A549 (cell line): Measurements from ENCODE around the gene ATL2. TPM values are rescaled to one million over a fixed set of nuclear protein-coding genes. Genes with fewer than 3 reads are reported as not detected.
"Not testable (repeated sequence)": the region's sequence is repeated elsewhere in the genome, so short reads cannot be mapped to it uniquely, and the experiment has no call there.

Source experiments
- ATAC-seq, 2 experiments: fragments of 200-7000 bp in 1 of 2; fragments of >200 bp in 1 of 2; cut with Nextera tagmentation in 1 of 2; cut with Tn5 transposase in 1 of 2; 3 replicates each; pipeline versions ENCODE4 v1.8.0 to v1.9.1; 2018 to 2020; ENCODE audit warnings: mild to moderate bottlenecking in 1 of 2, moderate library complexity in 1 of 2
- CTCF ChIA-PET: fragments of 300-600 bp; sonication (Branson Sonifier 250); formaldehyde crosslinking; extraction: SDS; loops from one replicate; lab custom pipeline; 2021; ENCODE audit warnings: antibody characterized with exemption, inconsistent platforms; lab: Yijun Ruan, JAX
- POLR2A ChIA-PET: fragments of 350-600 bp; formaldehyde crosslinking; extraction: SDS; loops from one replicate; lab custom pipeline; 2021; ENCODE audit warnings: antibody characterized with exemption, inconsistent platforms; lab: Yijun Ruan, JAX
- DNase-seq, 2 experiments: peaks; one replicate each; pipeline versions ENCODE4 v3.0.0 to v3.0.0-alpha.2; 2011 to 2016; ENCODE audit warnings: low read depth in 1 of 2, low spot score in 1 of 2
- FAIRE-seq: peaks from 2 replicates; lab custom pipeline; 2011; peaks lifted over from hg19 to GRCh38; lab: Jason Lieb, UNC
- H3K27ac ChIP-seq, 2 experiments: fragments of >200 bp; sonication (Bioruptor Twin); formaldehyde crosslinking; 3 replicates each; pipeline ENCODE4 v1.5.1; 2016 to 2017
- H3K4me1 ChIP-seq: fragments of >200 bp; sonication (Bioruptor Twin); formaldehyde crosslinking; 3 replicates; pipeline ENCODE4 v1.6.1; 2016
- H3K4me2 ChIP-seq: fragments of >200 bp; sonication (Bioruptor Twin); formaldehyde crosslinking; 3 replicates; pipeline ENCODE4 v1.6.1; 2016
- H3K4me3 ChIP-seq: fragments of >200 bp; sonication (Bioruptor Twin); formaldehyde crosslinking; 3 replicates; pipeline ENCODE4 v1.5.1; 2016
- H3K9me3 ChIP-seq: fragments of >200 bp; sonication (Bioruptor Twin); formaldehyde crosslinking; 3 replicates; pipeline ENCODE4 v1.6.1; 2016
- CBX2 ChIP-seq: fragments of 200-600 bp; sonication (generic); IDR thresholded peaks from 2 replicates; pipeline ENCODE4 v1.6.1; 2016; ENCODE audit warnings: low read depth, mild to moderate bottlenecking, borderline replicate concordance
- CEBPB ChIP-seq, 2 experiments: fragments of >200 bp in 1 of 2; sonication (Bioruptor Twin) in 1 of 2; formaldehyde crosslinking in 1 of 2; IDR thresholded peaks; 2 replicates each; pipeline ENCODE4 v1.6.1; 2012 to 2016
- CHD4 ChIP-seq: fragments of 200-600 bp; sonication (generic); IDR thresholded peaks from 2 replicates; pipeline ENCODE4 v1.6.1; 2016; ENCODE audit warnings: antibody characterized with exemption, mild to moderate bottlenecking, borderline replicate concordance
- E2F6 ChIP-seq: IDR thresholded peaks from 2 replicates; pipeline ENCODE4 v1.6.1; 2012; ENCODE audit warnings: low read depth, borderline replicate concordance
- EHF ChIP-seq: fragments of 250-450 bp; sonication (Bioruptor Pico); IDR thresholded peaks from 2 replicates; pipeline ENCODE4 v1.5.0; 2020; ENCODE audit warnings: mild to moderate bottlenecking
- EP300 ChIP-seq, 2 experiments: fragments of >200 bp; sonication (Bioruptor Twin); formaldehyde crosslinking; IDR thresholded peaks; 2 replicates in 1 of 2; 3 replicates in 1 of 2; pipeline ENCODE4 v1.6.1; 2016 to 2017
- FOSB ChIP-seq: fragments of 250-450 bp; sonication (Bioruptor Pico); IDR thresholded peaks from 2 replicates; pipeline ENCODE4 v1.5.0; 2020; ENCODE audit warnings: mild to moderate bottlenecking, moderate library complexity
- HMGXB4 ChIP-seq: fragments of 250-450 bp; sonication (Bioruptor Pico); IDR thresholded peaks from 2 replicates; pipeline ENCODE4 v1.5.0; 2021; ENCODE audit warnings: mild to moderate bottlenecking, moderate library complexity, borderline replicate concordance
- HOXA7 ChIP-seq: fragments of 250-450 bp; sonication (Bioruptor Pico); IDR thresholded peaks from 2 replicates; pipeline ENCODE4 v1.5.0; 2020; ENCODE audit warnings: mild to moderate bottlenecking, moderate library complexity
- HOXB13 ChIP-seq: fragments of 250-450 bp; sonication (Bioruptor Pico); IDR thresholded peaks from 2 replicates; pipeline ENCODE4 v1.5.0; 2020; ENCODE audit warnings: low read depth, mild to moderate bottlenecking, moderate library complexity
- HOXB5 ChIP-seq: fragments of 250-450 bp; sonication (Bioruptor Pico); IDR thresholded peaks from 2 replicates; pipeline ENCODE4 v1.5.0; 2020; ENCODE audit warnings: mild to moderate bottlenecking, moderate library complexity
- KDM5A ChIP-seq: fragments of 200-600 bp; sonication (generic); IDR thresholded peaks from 2 replicates; pipeline ENCODE4 v1.6.1; 2016; ENCODE audit warnings: antibody characterized with exemption, mild to moderate bottlenecking
- MAFK ChIP-seq: fragments of 450-650 bp; IDR thresholded peaks from 2 replicates; pipeline ENCODE4 v1.6.1; 2014; ENCODE audit not compliant: partially characterized antibody
- RARB ChIP-seq: fragments of 250-450 bp; sonication (Bioruptor Pico); IDR thresholded peaks from 2 replicates; pipeline ENCODE4 v1.8.0; 2021; ENCODE audit warnings: mild to moderate bottlenecking, moderate library complexity
- RCOR1 ChIP-seq: fragments of 150-350 bp; IDR thresholded peaks from 2 replicates; pipeline ENCODE4 v1.6.1; 2014; ENCODE audit warnings: antibody characterized with exemption, low read length, low read depth
- RFX5 ChIP-seq: fragments of 450-650 bp; IDR thresholded peaks from 2 replicates; pipeline ENCODE4 v1.7.1; 2014; ENCODE audit warnings: antibody characterized with exemption, mild to moderate bottlenecking, moderate library complexity
- SREBF2 ChIP-seq: fragments of 450-650 bp; IDR thresholded peaks from 2 replicates; pipeline ENCODE4 v1.6.1; 2014; ENCODE audit warnings: mild to moderate bottlenecking, moderate library complexity
- TFCP2L1 ChIP-seq: fragments of 250-450 bp; sonication (Bioruptor Pico); IDR thresholded peaks from 2 replicates; pipeline ENCODE4 v1.5.0; 2021; ENCODE audit warnings: mild to moderate bottlenecking
- ZNF302 ChIP-seq: fragments of 250-450 bp; sonication (Bioruptor Pico); IDR thresholded peaks from 2 replicates; pipeline ENCODE4 v1.9.0; 2021; ENCODE audit warnings: inconsistent platforms, mild to moderate bottlenecking, moderate library complexity
- WGBS: methylation state at CpG from one replicate; pipeline ENCODE4 v1.1.6; 2017; ENCODE audit errors: missing lambda C conversion rate; 5-methylcytosine and 5-hydroxymethylcytosine counted together
- polyA plus RNA-seq, 4 experiments: library from polyadenylated mRNA; depleted of rRNA in 3 of 4; stranded (reverse); fragments of >200 nt; fragmentation: RNase III in 1 of 4; extraction: RNeasy Plus Mini Kit Qiagen cat#74134 plus additional on column Dnase treatment in 1 of 4; gene quantifications; 2 replicates in 3 of 4; 3 replicates in 1 of 4; pipeline ENCODE4 v1.2.3, GENCODE V29; 2011 to 2017

Gene ATL2
- polyA plus RNA-seq, 2 of the 4 experiments (the other 2 are of a cell fraction): 77.6 to 85.3 TPM

DNA sequence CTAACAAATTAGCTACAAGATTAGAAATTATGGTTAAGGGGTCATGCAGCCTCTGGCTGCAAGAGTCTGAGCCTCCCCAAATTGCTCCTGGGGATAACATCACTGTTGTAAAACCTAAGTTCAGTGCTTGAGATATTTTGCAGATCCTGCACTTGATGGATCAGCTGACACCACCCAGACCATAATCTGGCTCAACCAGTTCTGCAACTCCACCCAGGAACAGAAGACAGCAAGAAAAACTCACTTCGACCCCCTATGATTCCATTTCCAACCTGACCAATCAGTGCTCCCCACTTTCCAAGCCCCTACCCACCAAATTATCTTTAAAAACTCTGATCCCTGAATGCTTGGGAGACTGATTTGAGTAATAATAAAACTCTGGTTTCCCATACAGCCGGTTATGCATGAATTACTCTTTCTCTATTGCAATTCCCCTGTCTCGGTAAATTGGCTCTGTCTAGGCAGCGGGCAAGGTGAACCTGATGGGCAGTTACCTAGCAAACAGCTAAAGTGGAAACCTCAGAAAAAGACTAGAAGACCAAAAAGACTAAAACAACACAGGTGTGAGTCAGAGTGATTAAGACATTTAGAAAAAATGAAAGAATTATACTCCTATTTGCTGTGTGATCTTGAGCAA is 35.3 kb upstream of the ATL2 start:
- H3K27ac ChIP-seq, ATAC-seq, POLR2A ChIA-PET, H3K4me1 ChIP-seq, H3K4me2 ChIP-seq, DNase-seq, H3K4me3 ChIP-seq, CTCF ChIA-PET, FAIRE-seq: not testable (repeated sequence)
- TF ChIP-seq KDM5A: peak; percentile 70
- H3K9me3 ChIP-seq: peaks cover 23% of the 10 kb centered on the region
- 61% methylated on average over 4 of the region's 4 CpGs for WGBS

DNA sequence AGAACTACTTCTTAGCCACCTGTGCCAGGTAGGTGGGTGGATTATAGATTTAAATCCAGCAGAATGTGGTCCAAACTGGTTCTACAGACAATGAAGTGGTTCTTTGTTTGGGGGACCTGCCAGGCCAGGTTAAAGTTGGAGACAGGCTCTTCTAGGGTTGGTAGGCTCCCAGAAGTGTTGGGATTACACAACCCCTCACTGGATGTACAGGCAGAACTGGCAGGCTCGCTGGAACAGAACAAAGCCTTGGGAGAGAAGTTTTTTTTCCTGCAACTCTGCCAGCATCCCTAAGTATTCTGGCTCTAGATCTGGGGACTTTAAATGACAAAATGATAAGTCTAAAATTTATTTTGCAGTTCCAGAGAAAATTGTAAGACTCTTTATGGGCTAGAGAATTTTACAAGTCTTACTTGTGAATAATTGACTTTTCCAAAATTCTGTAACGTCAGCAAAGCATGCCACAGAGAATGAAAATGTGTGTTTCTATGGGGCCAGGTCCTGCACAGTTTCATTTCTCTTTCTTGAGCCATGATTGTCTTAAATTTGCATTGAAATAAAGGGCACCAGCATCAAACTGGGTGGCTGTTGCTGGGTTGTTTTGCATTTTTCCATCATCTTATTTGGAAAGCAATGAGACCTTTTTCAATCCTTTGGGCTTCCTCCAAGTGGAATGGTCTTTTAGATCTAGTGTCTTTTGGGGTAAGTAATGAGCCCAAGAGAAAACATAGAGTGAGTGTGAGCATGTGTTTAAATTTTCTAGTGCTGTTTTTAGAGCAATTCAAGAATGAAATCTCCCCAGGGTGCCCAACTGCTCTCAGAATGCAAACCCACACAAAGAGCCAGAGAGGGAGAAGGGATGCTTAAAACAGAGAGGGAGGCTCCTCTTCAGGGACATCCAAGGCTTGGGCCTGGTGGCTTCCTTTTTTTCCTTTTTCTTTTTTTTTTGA is 32.4 kb upstream of the ATL2 start:
- DNase-seq (no peak), ATAC-seq (peak in 1 of 2 experiments; percentile 13; a peak in 2 of 6 replicates), FAIRE-seq (no peak)
- no peak overlapping the region for H3K4me3 ChIP-seq
- POLR2A ChIA-PET: no interaction called here
- no peak for TF ChIP-seq CHD4
- peak; percentile 56 for TF ChIP-seq MAFK
- no peak overlapping the region for H3K27ac ChIP-seq
- CTCF ChIA-PET: no interaction called here
- H3K9me3 ChIP-seq: peaks cover 23% of the 10 kb centered on the region
- H3K4me2 ChIP-seq: no peak overlapping the region
- WGBS: 27% methylated on average over 2 of the region's 2 CpGs
- no peaks in the 10 kb centered on the region for H3K4me1 ChIP-seq

- CTCF ChIA-PET: interaction anchor here (0.5 to 2.1 kb wide), 5 partner anchors 9 to 1476 kb away, joined by 3 to 5 read pairs (median 3); no protein-coding TSS in a partner anchor
- no peaks in the 10 kb centered on the region for H3K4me1 ChIP-seq
- no peak overlapping the region for H3K4me3 ChIP-seq
- H3K9me3 ChIP-seq: peaks cover 9% of the 10 kb centered on the region; the same call in 2 of the 3 replicates
- H3K4me2 ChIP-seq: no peak overlapping the region
- FAIRE-seq: no peak
- POLR2A ChIA-PET: no interaction called here
- no peak overlapping the region for H3K27ac ChIP-seq
- 51% methylated on average over 4 of the region's 4 CpGs for WGBS
- no peak for DNase-seq
- TF ChIP-seq HMGXB4 (CRISPR knock-in tag) (no peak), EHF (CRISPR knock-in tag) (no peak), E2F6 (no peak)
- ATAC-seq: 0 out of 6 replicates have a peak, but pooled peaks of 1 of the 2 experiments have one; percentile 24
These were observed 30.1 kb upstream of the ATL2 start for GRCh38 chr2:38407111-38407682.

GRCh38 chr2:38406597-38407110 is 29.6 kb upstream of the ATL2 start:
- DNase-seq (no peak), ATAC-seq (no peak)
- 87% methylated on average over 8 of the region's 8 CpGs for WGBS
- H3K4me3 ChIP-seq: no peak overlapping the region
- POLR2A ChIA-PET: no interaction called here
- TF ChIP-seq CEBPB (IDR thresholded peaks at IDR 0.05) (no peak), HOXA7 (no peak), RFX5 (no peak), FOSB (CRISPR knock-in tag) (no peak), HOXB5 (CRISPR knock-in tag) (no peak), SREBF2 (no peak), MAFK (no peak), TFCP2L1 (CRISPR knock-in tag) (no peak), ZNF302 (no peak), RARB (CRISPR knock-in tag) (no peak), RCOR1 (no peak), EP300 (IDR thresholded peaks at IDR 0.05) (no peak), HOXB13 (CRISPR knock-in tag) (no peak), CBX2 (no peak)
- TF ChIP-seq, all 56 proteins: peak for 0
- Histone ChIP-seq H3K27ac (no peak overlapping the region), H3K4me1 (no peaks in the 10 kb centered on the region), H3K4me2 (no peak overlapping the region), H3K9me3 (peaks cover 6% of the 10 kb centered on the region; the same call in 1 of the 3 replicates)
- no peak for FAIRE-seq
- CTCF ChIA-PET: interaction anchor here (0.5 to 2.1 kb wide), 5 partner anchors 12 to 1475 kb away, joined by 3 to 6 read pairs (median 3); no protein-coding TSS in a partner anchor
